BLaER1 treated with 17β-estradiol and CSF1 and Interleukin-3, amounts not matched to agents 10 nM and 100 nM (cell line): ENCODE measurements around the gene FOXN3.

Experiments used
- H3K27ac ChIP-seq, 11 experiments: shearing (Covaris generic); formaldehyde crosslinking; 2 replicates each; pipeline ENCODE4 v1.8.1; 2022
- H3K27me3 ChIP-seq, 11 experiments: shearing (Covaris generic); formaldehyde crosslinking; 2 replicates each; pipeline ENCODE4 v1.8.1; 2022
- H3K36me3 ChIP-seq, 11 experiments: shearing (Covaris generic); formaldehyde crosslinking; 2 replicates each; pipeline ENCODE4 v1.8.1; 2022
- H3K4me1 ChIP-seq, 10 experiments: shearing (Covaris generic); formaldehyde crosslinking; 2 replicates each; pipeline ENCODE4 v1.8.1; 2022
- H3K4me2 ChIP-seq, 11 experiments: shearing (Covaris generic); formaldehyde crosslinking; 2 replicates each; pipeline ENCODE4 v1.8.1; 2022
- H3K4me3 ChIP-seq, 10 experiments: shearing (Covaris generic); formaldehyde crosslinking; 2 replicates each; pipeline ENCODE4 v1.8.1; 2022
- H3K9ac ChIP-seq, 11 experiments: shearing (Covaris generic); formaldehyde crosslinking; 2 replicates each; pipeline ENCODE4 v1.8.1; 2022
- H3K9me3 ChIP-seq, 11 experiments: shearing (Covaris generic); formaldehyde crosslinking; replicated peaks in 1 of 11; 2 replicates each; pipeline ENCODE4 v1.8.1; 2022
- H4K20me1 ChIP-seq, 11 experiments: shearing (Covaris generic); formaldehyde crosslinking; 2 replicates each; pipeline ENCODE4 v1.8.1; 2022
- Cebpa-rat ChIP-seq, 11 experiments: shearing (Covaris generic); IDR thresholded peaks; 2 replicates each; pipeline ENCODE4 v1.8.1; 2022

Gene FOXN3

GRCh38 chr14:89452281-89452680, 35.2 kb upstream of the FOXN3 start:
- no peak for TF ChIP-seq Cebpa-rat (IDR thresholded peaks at IDR 0.05)
- no peaks in the 10 kb centered on the region for H4K20me1 ChIP-seq
- H3K4me1 ChIP-seq = peaks cover 16 to 79% (median 61%) of the 10 kb centered on the region in 10 experiments
- peaks cover 0 to 13% (median 0%) of the 10 kb centered on the region in 11 experiments; a peak in 6 of 22 replicates for H3K36me3 ChIP-seq
- H3K27ac ChIP-seq = peak overlapping the region in 4 of 11 experiments; percentile 7 to 38 (median 22); a peak in 5 of 22 replicates
- H3K9ac ChIP-seq = peak overlapping the region in 1 of 11 experiments; percentile 38; a peak in 2 of 22 replicates
- H3K27me3 ChIP-seq = no peaks in the 10 kb centered on the region
- H3K4me3 ChIP-seq = no peak overlapping the region
- peak overlapping the region in 8 of 11 experiments; percentile 12 to 69 (median 48); a peak in 15 of 22 replicates for H3K4me2 ChIP-seq
- H3K9me3 ChIP-seq = peaks cover 0 to 4% (median 0%) of the 10 kb centered on the region in 11 experiments; a peak in 3 of 22 replicates

- Histone ChIP-seq H4K20me1 (no peaks in the 10 kb centered on the region), H3K4me2 (peak overlapping the region in 5 of 11 experiments; percentile 2 to 86 (median 57); a peak in 4 of 22 replicates), H3K4me3 (no peak overlapping the region), H3K36me3 (peaks cover 0 to 6% (median 0%) of the 10 kb centered on the region in 11 experiments; a peak in 3 of 22 replicates), H3K27me3 (no peaks in the 10 kb centered on the region), H3K9ac (no peak overlapping the region), H3K27ac (peak overlapping the region in 1 of 11 experiments; percentile 19; a peak in 2 of 22 replicates), H3K9me3 (peaks cover 0 to 4% (median 0%) of the 10 kb centered on the region in 11 experiments; a peak in 2 of 22 replicates), H3K4me1 (peaks cover 26 to 85% (median 72%) of the 10 kb centered on the region in 10 experiments)
- TF ChIP-seq Cebpa-rat (IDR thresholded peaks at IDR 0.05) = no peak
These were observed 34.2 kb upstream of the FOXN3 start for GRCh38 chr14:89451229-89451628.

GRCh38 chr14:89447182-89447944, 30.3 kb upstream of the FOXN3 start:
- H3K4me1 ChIP-seq = peaks cover 65 to 100% (median 97%) of the 10 kb centered on the region in 10 experiments
- peak overlapping the region; percentile 62 to 91 (median 86) for H3K4me2 ChIP-seq
- peak overlapping the region in 10 of 11 experiments; percentile 6 to 89 (median 82); a peak in 20 of 22 replicates for H3K27ac ChIP-seq
- H4K20me1 ChIP-seq = no peaks in the 10 kb centered on the region
- H3K36me3 ChIP-seq = peaks cover 0 to 6% (median 0%) of the 10 kb centered on the region in 11 experiments; a peak in 3 of 22 replicates
- H3K9me3 ChIP-seq = peaks cover 0 to 4% (median 0%) of the 10 kb centered on the region in 11 experiments; a peak in 2 of 22 replicates
- peak in 4 of 11 experiments; percentile 22 to 79 (median 36); a peak in 5 of 22 replicates for TF ChIP-seq Cebpa-rat (IDR thresholded peaks at IDR 0.05)
- peak overlapping the region; percentile 34 to 75 (median 61); a peak in 18 of 22 replicates for H3K9ac ChIP-seq
- H3K4me3 ChIP-seq = peak overlapping the region in 7 of 10 experiments; percentile 12 to 40 (median 32); a peak in 10 of 20 replicates
- H3K27me3 ChIP-seq = no peaks in the 10 kb centered on the region

GRCh38 chr14:89445273-89445973, 28.4 kb upstream of the FOXN3 start:
- Histone ChIP-seq H3K4me3 (peak overlapping the region in 1 of 10 experiments; percentile 11; a peak in 1 of 20 replicates), H3K36me3 (no peaks in the 10 kb centered on the region; a peak in 1 of 22 replicates), H3K27me3 (no peaks in the 10 kb centered on the region), H3K9me3 (no peaks in the 10 kb centered on the region), H3K27ac (peak overlapping the region; percentile 25 to 89 (median 80); a peak in 21 of 22 replicates), H3K4me2 (peak overlapping the region; percentile 62 to 93 (median 84)), H4K20me1 (no peaks in the 10 kb centered on the region), H3K9ac (peak overlapping the region in 8 of 11 experiments; percentile 14 to 60 (median 36); a peak in 9 of 22 replicates), H3K4me1 (peaks cover 68 to 92% (median 83%) of the 10 kb centered on the region in 10 experiments)
- no peak for TF ChIP-seq Cebpa-rat (IDR thresholded peaks at IDR 0.05)

GRCh38 chr14:89444516-89445125, 27.6 kb upstream of the FOXN3 start:
- Histone ChIP-seq H3K36me3 (no peaks in the 10 kb centered on the region), H3K9ac (peak overlapping the region in 8 of 11 experiments; percentile 3 to 55 (median 16); a peak in 7 of 22 replicates), H3K4me1 (peaks cover 65 to 84% (median 75%) of the 10 kb centered on the region in 10 experiments), H4K20me1 (no peaks in the 10 kb centered on the region), H3K4me2 (peak overlapping the region; percentile 62 to 93 (median 84)), H3K9me3 (0 out of 22 replicates have a peak, but pooled peaks cover 0 to 3% (median 0%) of the 10 kb centered on the region in 11 experiments), H3K27me3 (no peaks in the 10 kb centered on the region), H3K4me3 (peak overlapping the region in 1 of 10 experiments; percentile 21; a peak in 1 of 20 replicates), H3K27ac (peak overlapping the region; percentile 42 to 89 (median 80); a peak in 20 of 22 replicates)
- no peak for TF ChIP-seq Cebpa-rat (IDR thresholded peaks at IDR 0.05)

- Histone ChIP-seq H4K20me1 (no peaks in the 10 kb centered on the region), H3K27ac (peak overlapping the region; percentile 42 to 89 (median 80); a peak in 20 of 22 replicates), H3K9ac (peak overlapping the region in 6 of 11 experiments; percentile 2 to 41 (median 10); a peak in 4 of 22 replicates), H3K36me3 (peaks cover 0 to under 1% (median 0%) of the 10 kb centered on the region in 11 experiments; a peak in 1 of 22 replicates), H3K4me1 (peaks cover 64 to 78% (median 69%) of the 10 kb centered on the region in 10 experiments), H3K4me3 (peak overlapping the region in 2 of 10 experiments; percentile 9 to 21; a peak in 2 of 20 replicates), H3K27me3 (no peaks in the 10 kb centered on the region), H3K4me2 (peak overlapping the region; percentile 62 to 93 (median 84)), H3K9me3 (0 out of 22 replicates have a peak, but pooled peaks cover 0 to 3% (median 0%) of the 10 kb centered on the region in 11 experiments)
- TF ChIP-seq Cebpa-rat (IDR thresholded peaks at IDR 0.05) = no peak
These were observed 27.0 kb upstream of the FOXN3 start for GRCh38 chr14:89444044-89444443.

GRCh38 chr14:89443042-89443629, 26.1 kb upstream of the FOXN3 start:
- H3K36me3 ChIP-seq = peaks cover 0 to 3% (median 0%) of the 10 kb centered on the region in 11 experiments; a peak in 1 of 22 replicates
- H3K9me3 ChIP-seq = 0 out of 22 replicates have a peak, but pooled peaks cover 0 to 3% (median 0%) of the 10 kb centered on the region in 11 experiments
- H4K20me1 ChIP-seq = no peaks in the 10 kb centered on the region
- H3K4me1 ChIP-seq = peaks cover 59 to 69% (median 62%) of the 10 kb centered on the region in 10 experiments
- TF ChIP-seq Cebpa-rat (IDR thresholded peaks at IDR 0.05) = no peak
- H3K4me3 ChIP-seq = 0 out of 20 replicates have a peak overlapping the region, but pooled peaks of 1 of the 10 experiments have one; percentile 9
- H3K27me3 ChIP-seq = no peaks in the 10 kb centered on the region
- H3K4me2 ChIP-seq = peak overlapping the region; percentile 62 to 93 (median 84)
- peak overlapping the region in 10 of 11 experiments; percentile 37 to 88 (median 78); a peak in 20 of 22 replicates for H3K27ac ChIP-seq
- H3K9ac ChIP-seq = peak overlapping the region in 3 of 11 experiments; percentile 11 to 23 (median 19); a peak in 2 of 22 replicates
